SW 1271 (cell line): ENCODE data around the gene ASPG.
"Not testable (repeated sequence)": the region's sequence is repeated elsewhere in the genome, so short reads cannot be mapped to it uniquely, and the experiment has no call there.

Experiments used
- DNase-seq, 2 experiments: peaks; one replicate each; lab custom pipeline; 2025; lab: John Stamatoyannopoulos, UW

ASPG gene

DNA sequence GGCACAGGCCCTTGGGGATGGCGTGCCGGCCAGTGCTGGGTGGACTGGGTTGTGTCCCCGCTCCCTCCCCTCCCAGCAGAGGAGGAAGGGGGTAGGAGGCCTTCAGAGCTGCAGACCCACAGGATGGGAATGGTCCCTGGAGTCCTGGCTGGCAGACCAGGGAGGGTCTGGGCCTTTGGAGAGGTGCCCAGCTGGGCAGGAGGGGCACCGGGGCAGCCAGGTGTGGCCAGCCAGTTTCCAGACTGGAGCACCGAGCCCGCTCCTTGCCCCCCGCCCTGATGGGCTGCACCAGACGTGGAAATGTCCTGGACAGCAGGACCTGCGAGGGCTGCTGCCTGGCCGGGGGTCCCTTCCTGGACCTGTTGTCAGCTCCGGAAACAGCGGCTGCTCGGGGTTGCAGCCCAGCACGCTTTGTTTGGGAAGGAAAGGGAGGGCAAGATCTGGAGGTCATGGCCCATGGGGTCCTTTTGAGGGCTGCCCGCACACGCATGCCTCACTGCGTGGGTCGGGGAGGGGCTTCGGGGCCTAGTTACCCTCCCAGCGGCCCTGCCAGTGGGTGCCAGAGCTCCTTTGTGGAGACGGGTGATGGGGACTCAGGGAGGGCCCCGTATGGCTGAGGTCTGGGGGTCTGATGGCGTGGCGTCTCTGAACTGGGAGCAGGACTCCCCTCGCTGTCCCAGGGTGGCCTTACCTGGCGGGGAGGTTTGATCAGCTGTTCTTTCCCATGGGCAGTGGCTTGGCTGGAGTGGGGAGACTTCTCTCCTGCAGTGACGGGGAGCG is 62.0 kb downstream of the ASPG start:
- DNase-seq: no peak

DNA sequence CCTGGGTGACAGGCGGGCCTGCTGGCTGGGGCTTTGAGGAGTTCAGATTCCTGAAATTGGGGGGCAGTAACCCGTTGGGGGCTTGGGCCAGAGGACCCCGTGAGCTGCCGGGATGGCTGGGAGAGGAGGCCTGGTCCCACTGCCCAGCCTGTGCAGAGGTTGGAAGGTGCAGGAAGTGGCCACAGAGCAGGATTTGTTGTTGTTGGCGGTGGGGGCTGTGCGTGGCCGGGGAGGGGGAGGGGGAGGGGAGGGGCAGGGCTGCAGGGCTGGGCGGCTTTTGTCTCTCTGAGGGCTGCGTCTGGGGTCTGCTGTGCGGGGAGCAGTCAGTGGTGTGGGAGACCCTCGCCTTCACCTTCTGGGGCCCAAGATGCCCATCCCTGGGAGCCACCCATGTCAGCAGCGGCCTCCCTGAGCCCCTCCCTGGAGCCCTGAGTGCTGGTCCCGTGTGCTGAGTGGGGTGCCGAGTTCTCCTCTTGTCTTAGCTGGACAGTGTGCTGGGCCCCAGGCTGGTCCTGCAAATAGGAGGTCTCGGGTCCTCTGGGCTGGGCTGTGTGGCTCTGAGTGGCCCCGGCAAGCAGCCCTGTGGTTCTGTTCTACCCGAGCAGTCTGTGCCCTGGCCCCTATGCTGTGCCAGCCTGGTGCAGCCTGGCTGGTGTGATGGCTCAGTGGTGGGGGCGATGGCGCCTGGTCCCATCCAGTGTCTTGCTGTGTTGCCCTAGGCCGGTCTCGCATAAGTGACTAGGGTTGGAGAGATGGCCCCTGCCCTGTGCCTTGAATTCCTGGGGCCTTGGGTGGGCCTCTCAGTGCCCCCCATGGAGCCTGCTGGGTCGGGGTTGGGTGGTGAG is 63.2 kb downstream of the ASPG start:
- DNase-seq: no peak

DNA sequence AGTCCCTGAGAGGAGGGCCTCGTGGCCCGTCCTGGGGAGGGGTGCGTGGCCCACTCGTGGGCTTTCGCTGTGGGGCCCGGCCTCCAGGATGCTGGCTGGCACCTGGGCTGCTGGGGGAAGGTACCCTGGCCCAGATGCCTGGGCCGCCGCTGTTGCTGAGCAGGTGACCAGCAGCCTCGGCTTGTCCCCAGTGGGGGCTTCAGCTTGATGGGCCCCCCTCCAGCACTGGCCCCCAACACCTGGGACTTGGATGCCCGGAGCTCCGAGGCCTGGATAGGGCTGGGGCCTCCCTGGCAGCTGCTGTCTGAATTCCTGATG is 63.7 kb downstream of the ASPG start:
- DNase-seq: no peak

DNA sequence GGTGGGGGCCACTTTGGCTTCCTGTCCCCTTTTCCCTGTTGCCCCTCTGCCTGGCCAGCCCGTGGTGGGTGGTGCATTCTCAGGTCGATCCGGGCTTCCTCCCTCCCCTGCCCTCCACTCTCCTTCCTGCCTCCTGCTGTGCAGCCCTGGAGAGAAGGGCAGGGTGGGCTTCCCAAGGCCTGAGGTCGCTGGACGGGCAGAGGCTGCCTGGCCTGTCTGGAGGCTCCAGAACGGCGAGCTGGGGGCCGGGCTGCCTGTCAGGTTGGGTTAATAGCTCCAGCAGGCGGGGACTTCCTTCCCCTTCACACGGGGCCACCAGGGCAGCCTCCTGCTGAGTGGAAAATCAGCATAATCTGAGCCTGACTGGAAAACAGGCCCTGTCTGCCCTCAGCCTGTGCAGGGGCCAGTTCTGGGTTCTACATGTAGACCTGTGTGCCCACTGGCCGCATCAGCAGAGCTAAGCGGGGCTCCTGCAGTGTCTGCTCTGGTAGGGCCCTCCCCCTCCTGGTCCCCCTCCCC is 64.2 kb downstream of the ASPG start:
- peak in 1 of 2 experiments; percentile 16 for DNase-seq

DNA sequence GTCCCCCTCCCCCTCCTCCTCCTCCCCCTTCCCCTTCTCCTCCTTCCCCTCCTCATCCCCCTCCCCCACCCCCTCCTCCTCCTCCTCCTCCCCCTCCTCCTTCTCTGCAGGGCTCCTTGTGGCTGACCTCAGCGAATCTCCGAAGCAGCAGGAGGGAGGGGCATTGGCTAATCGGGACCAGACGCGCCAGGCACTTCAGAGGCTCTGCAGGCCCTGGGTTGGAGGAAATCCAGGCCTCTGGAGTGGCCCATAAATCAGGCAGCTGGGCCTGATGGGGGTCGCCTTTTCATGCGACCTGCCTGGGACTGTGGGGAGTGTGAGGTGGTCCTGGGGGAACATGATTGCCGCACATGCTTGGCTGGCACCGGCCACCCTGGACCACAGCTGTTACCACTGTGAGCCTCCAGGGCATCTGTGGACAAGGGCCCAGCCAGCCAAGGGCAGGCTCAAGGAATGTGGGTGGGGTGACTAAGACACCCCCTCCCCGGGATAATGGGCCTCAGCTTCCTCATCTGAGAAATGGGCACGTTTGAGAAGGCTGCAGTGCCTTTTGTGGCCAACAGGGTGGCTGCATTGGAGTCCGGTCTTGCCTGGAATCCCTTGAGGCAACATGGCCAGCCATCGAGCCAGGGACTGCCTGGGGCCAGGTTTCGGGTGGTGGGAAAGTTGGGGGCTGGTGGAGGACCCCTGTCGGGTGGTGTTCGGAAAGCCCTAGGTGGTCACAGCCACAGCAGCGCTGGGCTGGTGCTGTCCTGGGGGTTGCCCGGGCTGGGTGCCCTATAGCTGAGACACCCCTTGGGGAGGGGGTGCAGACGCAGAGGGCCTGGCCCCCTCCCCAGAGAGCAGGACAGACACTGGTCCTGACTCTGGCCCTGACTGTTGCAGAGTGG is 64.9 kb downstream of the ASPG start:
- DNase-seq: no peak

DNA sequence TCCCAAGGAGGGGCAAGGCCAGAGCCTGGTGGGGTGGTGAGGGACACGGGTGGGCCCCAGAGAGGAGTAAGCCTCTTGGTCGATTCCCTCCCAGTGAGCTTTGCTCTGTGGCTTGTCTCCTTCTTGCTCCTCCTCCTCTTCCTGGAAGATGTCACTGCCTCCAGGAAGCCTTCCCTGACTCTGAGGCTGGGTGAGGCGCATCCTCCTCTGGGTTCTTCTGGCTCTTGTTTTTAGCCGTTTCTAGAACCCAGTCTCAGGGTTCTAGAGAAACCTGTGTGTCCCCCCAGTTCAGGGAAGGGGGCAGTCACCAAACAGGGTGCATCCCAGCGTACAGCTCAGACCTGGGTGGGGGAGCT is 65.5 kb downstream of the ASPG start:
- DNase-seq: no peak

DNA sequence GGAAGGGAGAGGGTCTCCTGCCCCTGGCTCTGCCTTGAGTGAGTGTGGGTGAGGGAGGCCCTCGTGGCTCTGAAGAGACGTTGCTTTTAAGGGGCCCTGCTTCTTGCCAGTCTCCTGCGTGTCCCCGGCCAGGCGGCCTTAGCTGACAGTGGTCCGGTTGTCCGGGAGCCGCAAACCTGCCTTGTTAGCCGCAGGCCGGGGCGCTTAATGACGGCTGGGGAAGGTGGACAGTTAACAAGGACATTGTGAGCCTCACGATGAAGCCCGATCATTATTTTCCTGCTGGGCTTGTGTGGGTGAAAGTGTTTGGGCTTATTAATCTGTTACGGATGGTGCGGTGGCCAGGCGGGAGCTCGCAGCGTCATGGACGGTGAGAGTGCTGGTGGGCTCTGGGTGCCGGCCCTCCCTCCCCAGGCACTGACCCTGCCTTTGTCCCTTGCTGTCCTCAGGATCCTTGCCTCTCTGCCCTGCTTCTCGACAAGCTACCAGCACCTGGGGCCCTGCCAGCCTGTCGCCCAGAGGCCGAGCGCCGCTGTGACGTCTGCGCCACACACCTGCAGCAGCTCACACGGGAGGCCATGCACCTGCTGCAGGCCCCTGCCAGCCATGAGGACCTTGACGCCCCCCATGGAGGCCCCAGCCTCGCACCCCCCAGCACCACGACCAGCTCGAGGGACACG is 66.2 kb downstream of the ASPG start:
- no peak for DNase-seq

DNA sequence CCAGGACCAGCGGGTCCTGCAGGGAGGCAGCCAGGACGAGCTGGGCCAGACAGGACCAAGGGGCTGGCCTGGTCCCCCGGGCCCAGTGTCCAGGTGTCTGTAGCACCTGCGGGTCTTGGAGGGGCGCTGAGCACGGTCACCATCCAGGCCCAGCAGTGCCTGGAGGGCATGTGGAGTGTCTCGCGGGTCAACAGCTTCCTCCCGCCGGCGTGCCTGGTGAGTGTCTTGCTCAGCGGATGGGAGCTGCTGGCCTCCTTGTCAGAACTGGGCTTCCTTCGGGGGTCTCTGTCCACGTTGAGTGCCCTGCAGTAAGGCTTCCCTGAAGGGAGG is 66.7 kb downstream of the ASPG start:
- DNase-seq: no peak

DNA sequence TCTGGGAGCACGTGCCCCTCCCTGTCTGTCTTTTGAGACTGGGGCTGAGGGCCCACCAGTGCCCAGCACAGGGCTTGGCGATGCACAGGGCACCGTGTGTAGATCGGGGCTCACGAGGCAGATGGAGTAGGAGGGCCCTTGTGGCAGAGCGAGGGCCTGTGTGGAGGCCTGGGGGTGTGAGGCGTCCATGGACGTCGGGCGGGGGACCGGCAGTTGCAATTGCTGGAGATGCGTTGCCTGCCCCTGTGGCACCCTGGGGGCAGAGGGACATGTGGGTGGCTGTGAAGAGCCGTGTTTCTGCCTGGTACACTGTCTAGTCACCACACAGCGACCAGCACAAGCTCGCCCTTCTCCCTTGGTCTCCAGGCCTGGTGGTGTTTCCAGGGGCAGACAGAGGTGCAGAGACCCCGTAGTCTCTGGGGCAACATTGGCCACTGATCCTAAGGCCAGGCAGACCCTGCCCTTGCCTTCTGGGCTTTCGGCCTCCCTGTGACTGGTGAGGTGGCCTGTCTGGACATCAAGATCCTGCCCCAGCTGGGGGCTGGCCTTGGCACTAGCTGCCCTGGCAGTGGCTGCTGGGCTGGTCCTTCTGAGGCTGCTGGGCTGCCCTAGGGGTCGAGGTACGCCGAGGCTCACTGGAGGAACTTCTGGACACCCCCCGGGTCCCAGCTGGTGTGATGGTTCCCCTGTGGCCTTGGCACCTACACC is 67.3 kb downstream of the ASPG start:
- no peak for DNase-seq

DNA sequence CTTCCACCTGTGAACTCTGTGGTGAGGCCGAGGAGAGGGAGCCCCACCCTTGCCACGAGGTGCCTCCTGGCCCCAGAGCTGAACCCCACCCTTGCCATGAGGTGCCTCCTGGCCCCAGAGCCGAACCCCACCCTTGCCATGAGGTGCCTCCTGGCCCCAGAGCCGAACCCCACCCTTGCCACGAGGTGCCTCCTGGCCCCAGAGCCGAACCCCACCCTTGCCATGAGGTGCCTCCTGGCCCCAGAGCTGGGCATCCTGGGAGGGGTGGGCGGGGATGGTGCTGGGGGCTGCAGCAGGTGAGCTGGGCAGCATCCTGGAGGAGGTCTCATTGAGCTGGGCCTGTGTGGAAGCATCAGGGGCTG is 67.9 kb downstream of the ASPG start:
- DNase-seq: not testable (repeated sequence)

DNA sequence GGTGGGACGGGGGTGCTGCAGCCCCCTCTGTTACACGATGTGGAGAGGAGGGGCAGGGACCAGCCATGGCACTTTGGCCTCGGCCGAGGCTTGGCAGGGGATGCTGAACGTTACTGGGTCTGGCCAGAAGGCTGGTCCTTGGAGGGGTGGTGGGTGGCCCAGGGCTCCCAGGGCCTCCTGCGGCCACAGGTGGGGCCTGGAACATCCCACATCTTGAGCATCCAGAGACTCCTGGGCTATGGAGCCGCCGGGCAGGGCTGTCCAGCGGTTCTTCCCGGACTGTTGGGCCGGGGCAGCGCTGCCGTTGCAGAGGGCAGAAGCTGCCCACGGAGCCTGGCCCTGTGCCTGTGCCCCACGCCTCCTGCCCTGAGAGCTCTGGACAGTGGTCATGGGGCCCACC is 68.7 kb downstream of the ASPG start:
- DNase-seq: no peak

DNA sequence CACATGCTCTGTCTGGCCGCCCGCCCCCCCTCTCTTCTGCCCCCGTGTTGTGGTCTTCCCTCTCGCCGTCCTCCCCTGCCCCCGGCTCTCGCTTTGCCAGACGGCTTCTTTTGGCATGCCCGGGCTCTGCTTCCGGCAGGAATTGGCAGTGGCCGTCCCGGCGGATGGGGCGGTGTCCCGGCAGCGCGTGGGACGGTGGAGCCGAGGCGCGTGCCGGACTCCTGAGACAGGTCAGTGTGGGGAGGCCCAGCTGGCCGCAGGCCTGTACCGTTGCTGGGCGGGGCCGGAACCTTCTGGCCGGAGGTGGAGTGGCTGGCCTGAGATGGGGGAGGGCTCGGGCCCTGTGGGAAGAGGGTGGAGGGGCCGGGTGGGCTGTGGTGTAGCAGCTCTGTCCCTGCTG is 70.0 kb downstream of the ASPG start:
- no peak for DNase-seq

DNA sequence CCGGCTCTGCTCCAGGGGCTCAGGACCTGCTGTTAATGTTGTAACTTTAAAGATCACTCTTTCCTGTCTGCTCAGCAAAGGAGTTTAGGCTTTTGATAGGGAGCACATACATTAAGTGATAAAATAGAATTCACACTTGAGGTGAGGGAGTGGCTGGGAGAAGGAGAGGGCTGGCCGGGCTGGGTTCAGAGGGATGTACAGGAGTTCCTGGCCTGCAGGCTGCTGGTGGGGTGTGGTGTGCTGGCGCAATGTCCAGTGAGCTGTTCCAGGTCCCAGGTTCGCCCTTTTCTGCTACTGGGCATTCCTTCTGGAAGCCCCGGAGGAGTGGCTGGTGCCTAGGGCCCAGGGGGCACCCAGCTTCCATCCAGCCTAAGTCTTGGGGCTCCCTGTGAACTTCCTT is 70.6 kb downstream of the ASPG start:
- no peak for DNase-seq

DNA sequence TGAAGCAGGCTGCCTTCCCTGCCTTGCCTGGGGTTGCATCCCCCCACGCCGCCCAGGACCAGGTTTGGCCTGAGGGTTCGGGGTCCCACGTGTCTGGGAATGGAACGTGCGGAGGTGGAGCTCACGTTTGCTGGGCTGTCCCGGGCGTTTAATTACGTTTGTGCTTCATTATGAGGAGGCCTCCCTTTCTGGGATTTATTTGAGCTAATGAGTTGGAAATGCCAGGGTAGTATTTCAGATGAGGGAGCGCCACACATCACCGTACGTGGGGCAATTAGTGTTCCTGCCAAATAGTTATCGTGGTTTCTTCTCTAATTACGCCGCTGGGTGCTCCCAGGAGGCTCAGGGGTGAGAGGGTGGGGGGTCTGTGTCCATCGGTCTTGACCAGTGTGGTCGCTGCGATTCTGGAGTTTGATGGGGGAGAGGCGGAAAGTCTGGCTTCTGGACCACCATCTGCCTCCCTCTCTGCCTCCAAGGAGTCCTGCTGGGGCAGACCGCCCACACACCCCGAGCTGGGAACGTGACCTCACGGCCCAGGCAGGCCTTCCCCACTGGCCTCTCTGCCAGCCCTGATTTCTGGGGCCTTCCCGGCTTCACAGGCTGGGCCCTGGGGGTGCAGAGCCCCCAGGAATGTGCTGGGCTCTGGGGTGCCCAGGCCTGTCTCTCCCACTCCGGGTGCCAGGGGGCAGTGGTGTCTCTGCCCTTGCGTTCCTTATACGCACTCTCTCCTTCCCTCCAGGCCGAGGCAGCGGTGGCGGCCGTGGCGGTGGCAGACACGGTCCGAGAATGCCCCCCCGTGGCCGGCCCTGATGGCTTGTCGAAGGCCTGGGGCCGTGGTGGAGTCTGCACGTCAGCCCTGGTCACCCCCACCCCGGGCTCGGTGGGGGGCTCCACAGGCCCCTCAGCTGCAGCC is 71.8 kb downstream of the ASPG start:
- DNase-seq: no peak

DNA sequence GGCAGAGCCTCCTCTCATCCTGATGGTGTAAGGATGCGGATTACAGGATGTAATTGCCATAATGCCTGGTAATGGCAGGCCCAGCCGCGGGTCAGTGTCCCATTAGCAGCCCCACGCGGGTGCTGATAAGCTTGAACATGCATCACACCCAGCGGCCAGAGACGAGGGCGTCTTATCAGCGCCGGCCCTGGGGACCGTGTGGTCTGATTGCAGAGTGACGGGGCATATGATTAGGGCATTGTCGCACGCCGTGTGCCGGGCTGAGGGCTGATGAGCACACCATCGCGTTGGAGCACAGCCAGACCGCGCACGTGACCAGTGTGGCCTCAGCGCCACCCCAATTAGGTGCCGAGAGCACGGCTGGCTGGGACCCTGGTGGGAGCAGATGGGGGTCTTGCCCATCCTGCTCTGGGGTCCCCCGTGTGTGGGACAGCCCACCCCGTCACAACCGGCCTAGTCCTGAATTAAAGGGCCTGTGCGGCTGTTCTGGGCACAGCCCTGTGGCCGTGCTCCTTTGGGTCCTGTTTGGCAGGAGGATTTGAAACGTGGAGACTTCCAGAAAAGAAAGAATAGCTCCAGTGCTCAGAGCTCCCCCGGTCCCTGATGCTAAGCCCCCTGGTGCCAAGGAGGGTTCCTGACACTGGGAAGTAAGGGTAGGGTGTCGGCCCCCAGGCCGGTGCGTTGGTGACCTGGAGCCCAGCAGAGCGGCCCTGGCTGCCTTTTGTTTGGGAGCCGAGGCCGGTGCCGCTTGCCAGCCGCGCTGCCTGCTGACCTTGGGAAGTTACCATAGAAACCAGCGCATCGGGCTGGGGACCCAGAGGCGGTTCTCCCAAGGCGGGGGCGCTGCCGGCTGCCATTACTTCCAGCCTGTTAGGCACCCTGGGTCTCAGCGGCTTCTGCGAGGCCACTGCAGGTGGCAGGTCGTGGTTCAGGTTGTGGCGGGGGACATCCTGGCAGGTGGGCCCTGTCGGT is 73.6 kb downstream of the ASPG start:
- no peak for DNase-seq

DNA sequence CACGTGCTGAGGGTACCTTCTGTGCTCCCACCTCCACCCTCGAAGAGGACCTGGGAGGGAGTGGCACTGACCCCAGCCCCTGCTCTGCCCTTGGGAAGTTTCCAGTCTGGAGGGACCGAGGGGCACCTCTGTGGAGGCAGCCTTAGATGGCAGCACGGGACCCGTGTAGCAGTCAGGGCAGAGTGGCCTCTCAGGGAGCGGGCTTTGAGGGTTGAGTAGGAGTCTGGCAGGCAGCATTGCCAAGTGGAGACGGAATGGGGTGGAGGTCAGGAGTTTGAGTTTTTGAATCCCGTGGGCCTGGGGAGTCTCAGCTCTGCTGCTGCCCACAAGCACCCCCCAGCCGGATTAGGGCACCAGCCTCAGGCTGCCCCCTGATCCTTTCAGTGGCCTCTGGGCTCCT is 74.5 kb downstream of the ASPG start:
- no peak for DNase-seq

DNA sequence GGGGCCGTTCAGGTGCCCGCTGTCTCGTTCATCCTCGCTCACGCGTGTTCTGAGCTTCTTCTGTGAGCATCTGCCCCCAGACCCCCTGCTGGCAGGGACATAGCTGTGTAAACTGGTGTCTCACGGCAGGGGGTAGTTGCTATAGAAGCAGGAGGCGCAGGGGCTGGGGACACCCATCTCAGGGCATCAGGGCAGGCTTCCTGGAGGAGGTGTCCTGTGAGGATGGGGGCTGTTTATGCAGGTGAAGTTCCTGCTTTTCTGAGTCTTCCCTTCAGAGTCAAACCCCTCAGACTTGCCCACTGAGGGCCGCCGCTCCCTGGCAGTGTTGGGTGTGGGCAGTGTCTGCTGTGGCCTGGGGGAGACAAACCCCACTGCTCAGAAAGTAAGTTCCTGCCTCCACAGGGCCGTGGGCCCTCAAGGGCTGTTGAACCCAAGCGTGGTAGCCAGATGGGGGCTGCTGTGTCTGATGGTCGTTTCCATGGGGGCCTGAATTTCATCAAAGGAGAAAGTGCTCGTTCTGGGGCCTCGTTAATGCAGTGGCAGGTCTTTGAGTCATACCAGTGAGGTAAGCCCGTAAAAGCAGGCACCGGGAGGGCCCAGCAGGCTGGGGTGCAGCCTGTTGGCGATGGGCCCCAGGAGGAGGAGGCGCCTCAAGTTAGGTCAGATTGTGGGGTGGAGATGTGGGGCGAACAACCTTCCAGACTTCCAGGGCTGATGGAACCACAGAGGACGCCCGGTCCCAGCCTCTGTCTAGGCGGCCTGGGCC is 76.3 kb downstream of the ASPG start:
- no peak for DNase-seq

DNA sequence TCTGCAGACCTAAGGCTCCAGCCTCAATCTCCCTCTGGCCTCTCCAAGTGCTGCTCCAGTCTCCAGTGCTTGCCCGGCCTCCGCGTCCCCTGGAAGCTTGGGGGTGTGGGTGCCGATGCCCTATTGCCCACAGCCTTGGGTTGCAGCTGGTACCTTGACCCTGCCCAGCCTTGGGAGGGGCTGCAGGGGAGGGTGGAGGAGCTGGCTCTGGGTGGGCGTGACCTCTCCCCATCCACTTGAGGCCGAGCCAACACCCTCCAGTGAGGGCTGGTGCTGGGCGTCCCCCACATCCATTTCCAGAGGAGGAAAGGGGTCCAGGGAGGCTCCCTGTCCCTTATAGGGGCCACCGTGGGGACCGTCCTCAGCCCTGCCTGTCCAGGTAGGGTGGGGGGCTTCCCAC is 77.0 kb downstream of the ASPG start:
- no peak for DNase-seq
